ENCODE data around the gene ARHGAP26.

- TF ChIP-seq CTCF (IDR thresholded peaks at IDR 0.05) (no peak), TCF7L2 (IDR thresholded peaks at IDR 0.05; ENCODE audit: low read depth, low read length) (no peak), POLR2AphosphoS5 (IDR thresholded peaks at IDR 0.05; ENCODE audit: low read depth, low read length) (no peak), SIN3A (IDR thresholded peaks at IDR 0.05; ENCODE audit: borderline replicate concordance, insufficient read depth, low read depth, low read length) (no peak)
- TF ChIP-seq, protein P1, sequence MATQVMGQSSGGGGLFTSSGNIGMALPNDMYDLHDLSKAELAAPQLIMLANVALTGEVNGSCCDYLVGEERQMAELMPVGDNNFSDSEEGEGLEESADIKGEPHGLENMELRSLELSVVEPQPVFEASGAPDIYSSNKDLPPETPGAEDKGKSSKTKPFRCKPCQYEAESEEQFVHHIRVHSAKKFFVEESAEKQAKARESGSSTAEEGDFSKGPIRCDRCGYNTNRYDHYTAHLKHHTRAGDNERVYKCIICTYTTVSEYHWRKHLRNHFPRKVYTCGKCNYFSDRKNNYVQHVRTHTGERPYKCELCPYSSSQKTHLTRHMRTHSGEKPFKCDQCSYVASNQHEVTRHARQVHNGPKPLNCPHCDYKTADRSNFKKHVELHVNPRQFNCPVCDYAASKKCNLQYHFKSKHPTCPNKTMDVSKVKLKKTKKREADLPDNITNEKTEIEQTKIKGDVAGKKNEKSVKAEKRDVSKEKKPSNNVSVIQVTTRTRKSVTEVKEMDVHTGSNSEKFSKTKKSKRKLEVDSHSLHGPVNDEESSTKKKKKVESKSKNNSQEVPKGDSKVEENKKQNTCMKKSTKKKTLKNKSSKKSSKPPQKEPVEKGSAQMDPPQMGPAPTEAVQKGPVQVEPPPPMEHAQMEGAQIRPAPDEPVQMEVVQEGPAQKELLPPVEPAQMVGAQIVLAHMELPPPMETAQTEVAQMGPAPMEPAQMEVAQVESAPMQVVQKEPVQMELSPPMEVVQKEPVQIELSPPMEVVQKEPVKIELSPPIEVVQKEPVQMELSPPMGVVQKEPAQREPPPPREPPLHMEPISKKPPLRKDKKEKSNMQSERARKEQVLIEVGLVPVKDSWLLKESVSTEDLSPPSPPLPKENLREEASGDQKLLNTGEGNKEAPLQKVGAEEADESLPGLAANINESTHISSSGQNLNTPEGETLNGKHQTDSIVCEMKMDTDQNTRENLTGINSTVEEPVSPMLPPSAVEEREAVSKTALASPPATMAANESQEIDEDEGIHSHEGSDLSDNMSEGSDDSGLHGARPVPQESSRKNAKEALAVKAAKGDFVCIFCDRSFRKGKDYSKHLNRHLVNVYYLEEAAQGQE (IDR thresholded peaks at IDR 0.05; ENCODE audit: insufficient read depth in 1 of 2, low read depth in 2 of 2, low read length in 1 of 2) = no peak
Observed at GRCh38 chr5:143220748-143221251, 450.6 kb downstream of the ARHGAP26 start.
